NCI-H345 (cell line): ENCODE data around the gene CCDC73.
"Not testable (repeated sequence)": the region's sequence is repeated elsewhere in the genome, so short reads cannot be mapped to it uniquely, and the experiment has no call there.

Experiments used
- DNase-seq: peaks from one replicate; lab custom pipeline; 2025; lab: John Stamatoyannopoulos, UW

CCDC73 gene

DNA sequence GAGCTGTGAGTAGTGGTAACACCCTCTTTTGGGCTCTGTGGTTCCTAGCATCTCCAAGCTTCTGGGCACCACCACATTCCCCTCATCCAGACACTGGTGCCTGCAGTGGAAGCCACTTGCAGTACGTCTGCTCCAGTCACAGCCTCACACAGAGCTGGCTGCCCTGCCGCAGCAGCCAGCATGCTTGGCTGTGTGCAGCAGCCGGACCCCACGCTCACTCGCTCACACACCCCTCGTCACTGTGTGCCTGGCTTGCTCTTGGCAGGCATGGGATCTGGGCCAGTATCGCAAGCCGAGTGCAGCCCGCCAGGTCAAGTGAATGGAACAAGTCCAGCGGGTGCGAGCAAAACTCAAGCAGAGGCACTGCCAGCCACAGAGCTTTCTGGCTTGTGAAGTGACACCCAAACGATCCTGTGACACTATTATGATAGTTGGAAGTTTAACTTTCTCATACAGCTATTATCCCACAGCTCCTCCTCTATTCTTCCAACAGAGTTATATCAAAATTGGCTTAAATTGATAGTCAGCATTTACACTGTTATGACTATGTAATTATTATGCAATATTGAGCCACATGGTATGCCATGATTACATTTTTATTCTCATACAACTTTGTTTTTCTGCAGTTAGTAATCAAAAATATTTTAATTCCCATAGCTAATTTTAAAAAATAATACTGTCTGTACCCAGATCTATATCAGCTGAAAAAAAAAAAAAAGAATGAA lies 89.0 kb downstream of the CCDC73 start:
- no peak for DNase-seq

DNA sequence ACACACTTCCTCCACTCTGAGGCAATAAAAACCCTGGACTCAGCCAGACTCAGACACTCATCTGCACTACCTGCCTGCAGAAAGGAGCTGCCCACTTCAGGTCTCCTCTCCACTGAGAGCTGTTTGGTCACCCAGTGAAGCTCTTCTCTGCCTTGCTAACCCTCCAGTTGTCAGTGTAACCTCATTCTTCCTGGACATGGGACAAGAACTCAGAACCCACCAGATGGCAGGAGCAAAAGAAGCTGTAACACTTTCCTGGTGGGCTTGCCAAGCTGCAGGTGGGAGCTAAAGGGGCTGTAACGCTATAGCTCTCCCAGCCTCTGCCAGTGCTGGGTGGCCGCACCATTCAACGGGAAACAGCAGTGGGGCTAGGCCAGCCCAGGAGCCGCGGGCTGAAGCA lies 89.7 kb downstream of the CCDC73 start:
- no peak for DNase-seq

DNA sequence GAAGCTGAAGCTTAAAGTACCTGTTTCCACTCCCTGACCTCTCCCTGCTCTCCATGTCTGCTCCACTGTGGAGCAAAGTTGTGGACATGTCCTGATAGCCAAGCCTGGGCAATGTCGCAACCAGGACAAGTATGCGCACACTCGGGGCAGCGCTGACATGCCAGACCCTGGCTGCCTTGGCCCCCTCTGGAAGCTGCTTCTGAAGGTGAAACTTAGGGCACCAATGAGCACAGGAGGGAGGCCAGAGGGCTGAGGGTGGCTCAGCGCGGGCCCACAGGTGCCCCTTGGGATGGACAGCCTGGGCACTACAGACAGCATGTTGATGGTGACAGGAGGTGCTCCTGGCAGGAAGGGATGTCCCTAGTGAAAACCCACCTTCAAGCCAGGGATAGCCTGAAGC lies 90.2 kb downstream of the CCDC73 start:
- DNase-seq: no peak

DNA sequence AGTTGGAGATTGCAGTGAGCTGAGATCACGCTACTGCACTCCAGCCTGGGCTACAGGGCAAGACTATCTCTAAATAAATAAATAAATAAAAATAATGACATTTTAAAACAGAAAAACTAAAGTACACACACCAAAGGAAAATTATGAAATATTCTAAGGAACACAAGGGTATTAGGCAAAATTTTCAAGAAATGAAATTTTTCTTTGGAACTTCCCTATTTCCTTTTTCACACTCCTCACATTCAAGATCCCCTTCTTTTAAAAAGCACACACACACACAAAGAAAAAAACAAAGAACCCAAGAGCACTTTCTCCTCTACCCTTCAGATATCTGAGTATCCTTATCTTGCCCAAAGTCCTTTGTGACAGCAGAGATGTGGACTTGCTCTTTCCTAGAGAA lies 92.8 kb downstream of the CCDC73 start:
- DNase-seq: no peak

DNA sequence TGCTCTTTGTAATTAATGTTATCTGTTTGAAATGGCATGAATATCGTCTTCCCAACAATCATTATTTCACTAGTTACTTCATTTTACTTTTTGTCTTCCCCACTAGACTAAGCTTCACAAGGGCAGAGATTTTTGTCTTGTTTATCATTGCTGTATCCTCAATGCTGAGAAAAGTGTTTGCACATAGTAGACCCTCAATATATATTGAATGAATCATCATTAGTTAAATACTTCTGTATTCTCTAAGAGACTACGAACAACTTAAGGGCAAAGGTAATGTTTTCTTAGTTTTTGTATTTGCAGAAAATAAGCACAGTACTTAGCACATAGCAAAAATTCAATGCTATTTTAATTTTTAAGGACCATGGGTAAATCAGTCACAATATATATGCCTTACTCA lies 95.9 kb downstream of the CCDC73 start:
- DNase-seq: no peak

DNA sequence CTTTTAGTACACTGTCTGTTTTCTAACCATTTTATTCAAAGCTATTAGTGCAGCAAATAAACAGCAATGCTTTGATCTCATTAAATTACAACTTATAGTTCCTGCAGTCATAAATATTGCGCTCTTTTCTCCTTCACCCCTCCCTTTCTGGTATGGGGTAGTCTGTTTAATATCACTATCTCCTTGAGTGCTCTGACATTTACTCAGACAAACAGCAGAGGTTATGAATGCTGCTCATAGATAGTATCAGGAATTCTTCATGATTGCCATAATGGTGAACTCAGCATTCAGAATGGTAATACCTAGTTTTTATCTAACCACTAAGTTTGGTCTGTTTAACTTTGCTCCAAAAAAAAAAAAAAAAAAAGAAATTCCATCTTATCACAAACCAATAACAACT lies 123.4 kb downstream of the CCDC73 start:
- no peak for DNase-seq

DNA sequence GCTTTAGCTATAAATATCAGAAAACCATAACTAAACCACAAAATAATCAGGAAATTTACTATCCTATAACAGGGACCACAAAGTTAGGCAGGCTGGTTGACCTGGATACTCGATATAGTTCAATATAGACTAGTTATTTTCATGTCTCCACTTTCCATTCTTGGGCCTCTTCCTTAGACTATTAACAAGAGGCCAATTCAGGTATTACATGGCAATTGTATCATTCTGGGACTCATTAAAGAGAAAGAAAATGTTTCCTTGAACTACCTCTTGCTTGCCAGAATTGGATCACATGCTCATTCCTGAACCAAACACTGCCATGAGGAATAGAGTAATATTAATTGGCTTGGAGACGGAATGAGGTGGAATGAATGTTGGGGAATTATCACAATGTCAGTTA lies 134.8 kb downstream of the CCDC73 start:
- DNase-seq: no peak

DNA sequence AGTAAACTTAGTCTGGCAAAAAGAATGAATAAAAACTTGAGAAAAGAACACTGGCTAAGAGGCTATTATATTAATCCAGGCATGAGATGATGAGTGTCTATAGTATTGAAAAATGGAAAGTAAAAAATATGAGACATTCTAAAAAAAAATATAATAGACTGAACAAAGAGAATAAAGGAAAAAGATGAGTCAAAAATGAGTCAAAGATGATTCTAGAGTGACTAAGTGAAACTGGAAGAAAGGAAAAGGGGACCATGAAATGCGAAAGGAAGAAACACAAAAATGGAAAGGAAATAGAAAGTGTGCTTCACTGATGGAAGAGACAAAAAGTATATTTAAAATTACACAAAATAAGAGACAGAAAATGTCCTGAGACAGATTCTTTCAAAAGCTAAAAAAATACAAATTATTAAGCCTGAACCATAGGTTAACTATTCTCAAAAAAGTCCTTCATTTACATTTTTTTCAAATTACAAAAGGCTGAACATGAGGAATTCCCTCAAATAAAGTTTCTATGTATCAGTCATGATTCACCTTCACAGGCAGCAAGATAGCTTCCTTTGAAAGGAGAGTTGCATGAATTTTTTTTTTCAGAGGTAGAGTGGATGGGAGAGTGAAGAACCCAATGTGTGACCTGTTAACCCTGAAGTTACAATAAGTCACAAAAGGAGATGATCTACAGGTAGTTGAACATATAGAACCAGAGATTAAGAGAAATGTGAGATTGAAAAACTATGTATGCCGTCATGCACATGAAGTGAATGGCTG lies 135.6 kb downstream of the CCDC73 start:
- no peak for DNase-seq

DNA sequence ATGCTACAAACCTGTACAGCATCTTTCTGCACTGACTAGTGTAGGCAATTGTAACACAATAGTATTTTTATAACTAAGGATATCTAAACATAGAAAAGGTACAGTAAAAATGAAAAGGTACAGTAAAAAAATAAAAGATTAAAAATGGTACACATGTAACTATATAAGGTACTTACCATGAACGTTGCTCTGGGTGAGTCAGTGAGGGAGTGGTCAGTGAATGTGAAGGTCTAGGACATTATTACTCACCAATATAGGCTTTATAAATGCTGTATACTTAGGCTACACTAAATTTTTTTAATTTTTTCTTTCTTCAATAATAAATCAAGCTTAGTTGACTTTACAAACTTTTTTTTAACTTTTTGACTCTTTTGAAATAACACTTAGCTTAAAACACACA lies 150.9 kb downstream of the CCDC73 start:
- no peak for DNase-seq

DNA sequence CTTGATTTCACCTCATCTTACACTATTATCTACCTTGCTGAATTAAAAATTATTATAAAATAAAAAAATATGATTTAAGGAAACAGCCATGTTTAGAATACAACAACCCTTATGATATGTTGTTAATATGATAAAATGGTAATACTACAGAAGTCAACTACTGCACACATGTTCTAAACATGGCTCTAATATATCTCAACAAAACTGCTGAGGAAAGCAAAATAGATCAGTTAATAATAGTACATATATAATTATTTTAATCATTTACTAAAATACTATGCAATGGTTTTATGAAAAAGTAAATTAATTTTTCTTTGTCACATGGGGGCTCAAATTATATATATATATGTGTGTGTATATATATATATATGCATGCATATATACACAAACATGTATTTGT lies 153.1 kb downstream of the CCDC73 start:
- DNase-seq: no peak

DNA sequence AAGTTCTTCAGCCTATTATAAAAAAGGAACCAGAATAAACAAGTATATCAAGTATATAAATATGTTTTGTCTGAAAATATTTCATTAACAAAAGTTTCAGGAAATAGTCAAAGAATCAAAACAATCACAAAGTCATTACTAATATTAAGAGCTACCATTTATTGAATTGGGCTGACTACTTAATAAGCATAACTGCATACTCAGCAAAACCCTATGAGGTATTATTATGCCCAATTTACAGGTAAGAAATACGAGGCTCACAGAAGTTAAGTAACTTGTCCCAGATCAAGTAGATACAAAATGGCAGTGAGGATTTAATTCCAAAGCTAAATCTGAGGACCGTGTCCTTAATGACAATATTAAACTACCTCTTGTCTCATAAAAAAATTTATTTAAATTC lies 158.6 kb downstream of the CCDC73 start:
- no peak for DNase-seq

DNA sequence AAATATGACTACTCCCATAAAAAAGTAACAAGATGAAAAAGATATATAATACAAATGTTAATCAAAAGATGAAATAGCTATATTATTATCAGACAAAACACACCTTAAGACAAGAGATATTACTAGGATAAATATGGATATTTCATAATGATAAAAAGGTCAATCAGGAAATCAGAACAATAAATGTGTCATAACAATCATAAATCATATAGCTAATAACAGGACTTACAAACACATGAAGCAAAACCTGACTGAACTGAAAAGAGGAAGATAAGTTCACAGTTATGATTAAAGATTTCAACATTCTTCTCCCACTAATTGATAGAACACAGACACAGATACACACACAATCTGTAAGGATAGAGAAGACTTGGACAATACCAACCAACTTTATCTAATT lies 163.6 kb downstream of the CCDC73 start:
- no peak for DNase-seq

DNA sequence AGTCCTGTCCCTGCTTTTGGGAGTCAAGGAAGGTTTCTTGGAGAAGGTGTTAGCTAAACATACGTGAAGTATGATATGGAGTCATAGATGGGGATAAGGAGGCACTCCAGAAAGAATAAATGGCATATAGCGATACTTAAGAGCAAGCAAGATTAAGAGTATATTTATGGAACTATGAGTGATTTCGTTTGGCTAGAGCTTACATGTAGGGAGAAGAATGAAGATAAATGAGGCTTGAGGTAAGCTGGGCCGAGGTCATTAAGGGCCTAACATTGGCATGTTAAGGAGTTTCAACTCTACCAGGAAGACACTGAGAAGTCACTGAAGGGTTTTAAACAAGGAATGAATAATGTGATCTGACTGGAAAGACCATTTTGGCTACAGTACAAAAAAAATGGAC lies 177.6 kb downstream of the CCDC73 start:
- DNase-seq: no peak

DNA sequence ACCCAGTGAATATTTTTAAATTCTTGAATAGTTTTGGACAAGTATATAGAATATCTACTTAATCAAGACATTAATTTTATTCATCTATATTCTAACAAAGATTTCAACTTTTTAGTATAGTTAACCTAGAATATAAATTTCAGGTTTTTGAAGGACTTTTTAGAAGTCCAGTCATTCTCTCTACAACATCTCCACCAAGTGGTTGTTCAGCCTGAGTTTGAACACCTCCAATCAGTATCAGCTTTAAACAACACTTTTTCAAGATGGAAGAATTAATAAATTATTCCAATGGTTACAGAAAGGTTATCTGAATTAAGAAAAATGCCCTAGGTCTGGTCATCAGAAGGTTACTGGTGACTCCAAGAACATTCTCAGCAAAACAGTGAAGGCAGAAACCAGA lies 179.0 kb downstream of the CCDC73 start:
- DNase-seq: no peak

DNA sequence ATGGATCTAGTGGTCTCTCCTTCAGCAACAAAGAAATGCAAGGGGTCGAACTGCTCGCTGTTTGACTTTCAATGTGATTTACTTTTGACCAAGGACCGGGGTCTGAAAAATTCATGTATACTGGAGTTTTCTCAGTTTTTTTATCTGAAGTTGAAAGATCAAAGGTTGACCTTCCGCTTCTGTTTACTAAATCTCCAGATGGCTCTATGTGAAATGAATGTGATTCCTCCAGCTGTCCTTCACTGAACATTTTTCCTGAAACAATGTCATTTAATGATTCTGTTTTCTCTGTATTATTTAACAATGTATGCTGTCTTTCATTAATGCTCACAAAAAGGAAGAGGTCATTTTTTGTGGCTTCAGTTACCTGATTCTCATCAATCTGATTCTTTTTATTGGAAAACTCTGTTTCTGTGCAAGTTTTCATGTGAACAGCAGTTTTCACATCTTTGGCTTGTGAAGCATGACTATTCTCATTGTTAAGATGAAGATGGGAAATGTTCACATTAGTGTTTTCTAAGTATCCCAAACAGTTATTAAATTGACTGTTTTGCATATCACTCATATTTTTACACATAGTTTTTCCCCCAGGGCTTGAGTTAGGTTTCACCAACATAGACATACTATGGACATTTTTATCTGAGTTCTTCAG lies 180.8 kb downstream of the CCDC73 start:
- DNase-seq: no peak

DNA sequence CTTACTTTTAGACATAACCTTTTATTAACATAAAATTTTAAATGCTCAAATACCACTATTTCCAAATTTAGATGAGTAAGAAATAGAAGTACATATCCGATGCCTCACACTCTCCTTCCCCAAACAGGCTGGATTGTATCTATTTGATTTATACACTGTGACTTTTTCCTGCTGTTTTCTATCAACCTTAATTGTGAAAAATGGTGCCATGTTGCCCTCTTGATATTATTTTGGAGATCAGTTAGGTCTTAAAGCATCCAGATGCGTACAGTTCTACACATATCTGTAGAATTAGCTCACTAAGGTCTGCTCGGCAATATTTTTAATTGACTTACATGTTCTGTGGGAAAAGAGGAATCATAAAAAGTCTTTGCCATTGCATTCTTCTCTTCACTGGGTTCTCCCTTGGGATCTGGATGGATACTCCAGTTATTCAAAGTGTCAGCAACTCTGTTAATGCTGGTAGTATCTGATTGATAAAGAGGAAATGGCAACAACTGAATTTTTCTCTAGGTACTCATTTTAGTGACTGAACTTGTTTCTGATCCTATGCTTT lies 183.6 kb downstream of the CCDC73 start:
- no peak for DNase-seq

DNA sequence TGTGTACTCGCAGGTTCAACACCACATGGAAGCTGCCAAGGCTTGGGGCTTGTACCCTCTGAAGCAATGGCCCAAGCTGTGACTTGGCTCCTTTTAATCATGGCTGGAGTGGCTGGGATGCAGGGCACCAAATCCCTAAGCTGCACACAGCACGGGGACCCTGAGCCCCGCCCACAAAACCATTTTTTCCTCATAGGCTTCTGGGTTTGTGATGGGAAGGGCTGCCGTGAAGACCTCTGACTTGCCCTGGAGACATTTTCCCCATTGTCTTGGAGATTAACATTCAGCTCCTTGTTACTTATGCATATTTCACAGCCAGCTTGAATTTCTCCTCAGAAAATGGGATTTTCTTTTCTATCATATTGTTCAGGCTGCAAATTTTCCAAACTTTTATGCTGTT lies 185.6 kb downstream of the CCDC73 start:
- not testable (repeated sequence) for DNase-seq

DNA sequence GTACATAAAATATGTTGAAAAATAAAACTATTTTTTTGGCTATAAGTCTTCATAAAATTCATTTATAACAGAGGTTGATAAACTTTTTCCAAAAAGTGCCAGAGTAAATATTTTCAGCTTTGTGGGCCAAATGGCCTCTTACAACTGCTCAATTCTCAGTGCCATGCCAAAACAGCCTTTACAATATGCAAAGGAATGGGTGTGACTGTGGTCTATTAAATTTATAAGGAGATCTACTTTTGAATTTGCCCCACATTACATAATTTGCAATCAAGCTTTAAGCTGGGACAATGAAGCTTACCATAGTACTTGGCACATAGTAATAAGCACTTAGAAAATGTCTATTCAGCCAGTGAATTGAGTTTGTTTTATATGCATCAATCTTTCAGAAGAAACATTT lies 188.2 kb downstream of the CCDC73 start:
- DNase-seq: no peak

DNA sequence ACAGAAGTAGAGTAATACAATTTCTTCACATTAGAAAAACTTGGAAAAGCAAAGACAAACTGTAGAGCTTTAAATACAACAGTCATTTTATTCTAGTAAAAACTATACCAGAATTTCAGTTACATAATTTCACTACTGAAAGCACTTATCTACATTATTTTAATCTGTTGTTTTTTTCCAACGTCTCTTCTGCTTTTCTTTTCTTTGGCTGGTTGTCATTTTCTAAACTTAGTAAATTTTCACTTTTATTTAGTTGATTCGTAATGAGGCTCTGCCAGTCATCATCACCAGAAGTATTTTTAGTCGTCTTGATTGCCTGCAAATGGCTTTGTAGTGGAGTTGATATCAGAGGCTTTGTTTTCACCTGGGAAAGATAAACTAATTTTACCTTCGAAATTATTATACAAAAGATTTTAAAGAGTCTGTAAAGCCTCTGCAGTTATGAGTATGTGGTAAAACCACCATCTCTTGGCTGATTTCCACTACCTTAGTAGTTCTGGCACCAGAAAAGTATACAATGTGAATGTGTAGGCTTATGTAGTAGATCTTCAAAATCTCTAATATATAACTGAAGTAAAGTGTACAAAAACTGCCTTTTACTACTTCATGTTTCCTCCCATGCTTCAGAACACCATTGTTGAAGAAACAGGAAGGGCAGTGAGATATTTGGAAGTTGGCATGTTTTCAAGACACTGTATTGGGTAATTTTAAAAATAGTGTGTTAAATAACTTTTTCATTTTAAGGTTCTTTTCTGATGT lies 191.6 kb downstream of the CCDC73 start:
- no peak for DNase-seq

DNA sequence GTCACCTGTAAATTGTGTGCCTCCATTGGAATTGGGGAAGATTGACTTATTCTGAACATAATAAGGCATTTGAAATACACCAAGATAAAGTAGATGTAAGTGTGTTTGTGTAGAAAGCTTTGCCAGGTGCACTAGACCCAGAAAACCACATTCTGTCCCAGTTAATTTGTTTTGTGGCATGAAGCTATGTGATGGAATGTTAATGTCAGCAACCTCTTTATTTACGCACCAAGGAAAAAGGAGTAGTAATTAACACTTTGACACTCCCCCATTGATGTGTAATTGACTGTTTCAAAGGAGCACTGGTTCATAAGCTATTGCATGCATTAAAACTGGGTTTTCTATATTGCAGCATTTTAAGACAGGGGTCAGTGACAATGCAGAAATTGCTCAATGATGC lies 196.5 kb downstream of the CCDC73 start:
- no peak for DNase-seq

DNA sequence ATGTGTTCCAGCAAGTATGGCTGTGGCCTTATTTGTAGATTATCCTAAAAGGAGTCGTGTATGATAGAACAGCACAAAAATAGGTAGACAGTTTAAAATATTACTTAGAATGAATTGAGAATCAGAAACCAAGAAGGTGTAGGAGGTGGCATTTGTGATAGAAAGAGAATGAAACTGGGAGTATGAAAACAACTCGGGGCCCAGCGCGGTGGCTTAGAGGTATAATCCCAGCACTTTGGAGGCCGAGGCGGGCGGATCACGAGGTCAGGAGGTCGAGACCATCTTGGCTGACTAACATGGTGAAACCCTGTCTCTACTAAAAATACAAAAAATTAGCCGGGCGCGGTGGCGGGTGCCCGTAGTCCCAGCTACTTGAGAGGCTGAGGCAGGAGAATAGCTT lies 198.3 kb downstream of the CCDC73 start:
- DNase-seq: not testable (repeated sequence)

DNA sequence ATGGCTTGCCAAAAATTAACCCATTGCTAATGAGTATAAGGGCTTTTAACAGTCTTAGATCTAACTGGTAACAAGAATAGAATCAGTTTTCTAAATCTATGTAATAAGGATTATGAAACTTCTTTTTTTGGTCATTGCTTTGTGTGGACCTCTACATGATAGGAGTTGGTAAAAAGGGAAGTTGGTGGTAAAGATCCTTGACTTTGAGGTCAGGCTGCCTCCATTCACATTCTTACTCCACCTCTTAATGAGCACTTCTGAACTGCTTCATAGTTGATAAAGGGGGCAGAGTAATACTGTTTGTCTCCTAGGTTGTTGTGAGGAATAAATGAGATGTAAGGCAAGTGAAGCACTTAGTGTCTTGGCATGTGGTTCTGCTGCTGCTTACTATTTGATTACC lies 200.2 kb downstream of the CCDC73 start:
- DNase-seq: no peak
